ENCODE measurements around the gene PERCC1.
A peak's percentile ranks its signal among the peaks of the same experiment; 100 is the strongest.
"Not testable (repeated sequence)": the region's sequence is repeated elsewhere in the genome, so short reads cannot be mapped to it uniquely, and the experiment has no call there.

Gene PERCC1

GRCh38 chr16:1475552-1476114 lies 44.8 kb downstream of the PERCC1 start:
- no peak for TF ChIP-seq CTCF (IDR thresholded peaks at IDR 0.05)
- no peak for DNase-seq (ENCODE audit: low spot score)
- H3K4me3 ChIP-seq, result peak overlapping the region; percentile 94

GRCh38 chr16:1477033-1477432 lies 46.2 kb downstream of the PERCC1 start:
- no peak for TF ChIP-seq CTCF (IDR thresholded peaks at IDR 0.05)
- no peak for DNase-seq (ENCODE audit: low spot score)
- Histone ChIP-seq H3K27ac (no peak overlapping the region), H3K4me3 (no peak overlapping the region)

More at GRCh38 chr16:1475552-1476114, 44.8 kb downstream of the PERCC1 start:
- peak overlapping the region; percentile 83 to 85 for H3K27ac ChIP-seq

- not testable (repeated sequence) for H3K27ac ChIP-seq; H3K4me3 ChIP-seq; DNase-seq (ENCODE audit: low spot score)
These were observed 48.1 kb downstream of the PERCC1 start for GRCh38 chr16:1478937-1479336.

GRCh38 chr16:1481906-1482835 lies 51.3 kb downstream of the PERCC1 start:
- no peak for TF ChIP-seq CTCF (IDR thresholded peaks at IDR 0.05)
- DNase-seq (ENCODE audit: low spot score), result no peak
- no peak overlapping the region for H3K4me3 ChIP-seq
- no peak overlapping the region for H3K27ac ChIP-seq

Data from coronary artery (tissue), 2 donors.